Smooth muscle cell (in vitro differentiated cells): ENCODE data around the gene THAP6. TPM values are rescaled to one million over a fixed set of nuclear protein-coding genes. Genes with fewer than 3 reads are reported as not detected.

Experiments
- DNase-seq: peaks from one replicate; lab custom pipeline; 2025; ENCODE audit not compliant: unreplicated experiment; lab: John Stamatoyannopoulos, UW
- H2AFZ ChIP-seq: fragments of 200-600 bp; sonication (generic); 2 replicates; pipeline ENCODE4 v1.6.0; 2016; ENCODE audit warnings: antibody characterized with exemption, low read depth, mild to moderate bottlenecking
- H3F3A ChIP-seq: fragments of 200-600 bp; sonication (generic); 2 replicates; pipeline ENCODE4 v1.6.0; 2017; ENCODE audit warnings: antibody characterized with exemption, low read depth
- H3K27ac ChIP-seq: fragments of 200-600 bp; sonication (generic); 2 replicates; pipeline ENCODE4 v1.5.1; 2016; ENCODE audit warnings: low read depth, mild to moderate bottlenecking
- H3K27me3 ChIP-seq: fragments of 200-600 bp; sonication (generic); 2 replicates; pipeline ENCODE4 v1.6.1; 2016; ENCODE audit warnings: low read depth, mild to moderate bottlenecking
- H3K36me3 ChIP-seq: fragments of 200-600 bp; sonication (generic); 2 replicates; pipeline ENCODE4 v1.5.1; 2016; ENCODE audit warnings: low read depth
- H3K4me1 ChIP-seq: fragments of 200-600 bp; sonication (generic); 2 replicates; pipeline ENCODE4 v1.5.1; 2016; ENCODE audit warnings: low read depth
- H3K4me2 ChIP-seq: fragments of 200-600 bp; sonication (generic); 2 replicates; pipeline ENCODE4 v1.6.0; 2016; ENCODE audit warnings: mild to moderate bottlenecking
- H3K4me3 ChIP-seq: fragments of 200-600 bp; sonication (generic); 2 replicates; pipeline ENCODE4 v1.5.1; 2016; ENCODE audit warnings: mild to moderate bottlenecking
- H3K79me2 ChIP-seq: fragments of 200-600 bp; sonication (generic); 2 replicates; pipeline ENCODE4 v1.6.0; 2016; ENCODE audit warnings: low read depth, mild to moderate bottlenecking
- H3K9ac ChIP-seq: fragments of 200-600 bp; sonication (generic); 2 replicates; pipeline ENCODE4 v1.6.0; 2016; ENCODE audit warnings: low read depth
- H3K9me3 ChIP-seq: fragments of 200-600 bp; sonication (generic); replicated peaks from 2 replicates; pipeline ENCODE4 v1.5.1; 2016; ENCODE audit warnings: low read depth
- H4K20me1 ChIP-seq: fragments of 200-600 bp; sonication (generic); 2 replicates; pipeline ENCODE4 v1.6.0; 2016; ENCODE audit warnings: low read depth
- CTCF ChIP-seq: fragments of 200-600 bp; sonication (generic); IDR thresholded peaks from 2 replicates; pipeline ENCODE4 v1.5.1; 2017; ENCODE audit warnings: borderline replicate concordance, mild to moderate bottlenecking, antibody characterized with exemption; ENCODE audit not compliant: insufficient read depth, poor library complexity, severe bottlenecking
- WGBS: methylation state at CpG from one replicate; pipeline ENCODE4 v1.1.7; 2016; ENCODE audit warnings: low lambda C conversion rate; 5-methylcytosine and 5-hydroxymethylcytosine counted together
- polyA plus RNA-seq: library from polyadenylated mRNA; unstranded; fragments of >200 nt; fragmentation: Nextera tagmentation; extraction: Ambion mirVana; gene quantifications from 2 replicates; pipeline ENCODE4 v1.2.1, GENCODE V29; 2016
- total RNA-seq: library from RNA; depleted of rRNA; stranded (reverse); fragments of >200 nt; gene quantifications from 2 replicates; pipeline ENCODE4 v1.2.3, GENCODE V29; 2014

Gene THAP6
- total and polyA plus RNA-seq, 2 experiments from 2014 or later: 7.4 to 14.7 TPM

GRCh38 chr4:75511841-75512240, 2.4 kb upstream of the THAP6 start:
- Histone ChIP-seq H3K9me3 (no peaks in the 10 kb centered on the region), H3K27me3 (no peaks in the 10 kb centered on the region), H3K9ac (peak overlapping the region; percentile 10), H3F3A (peaks cover 9% of the 10 kb centered on the region), H3K4me1 (peaks cover 33% of the 10 kb centered on the region), H3K4me3 (peak overlapping the region; percentile 78), H3K36me3 (peaks cover 4% of the 10 kb centered on the region), H3K27ac (peak overlapping the region; percentile 90), H4K20me1 (peaks cover 15% of the 10 kb centered on the region), H2AFZ (no peak overlapping the region), H3K79me2 (peaks cover 83% of the 10 kb centered on the region), H3K4me2 (peak overlapping the region; percentile 92)
- 53% methylated on average over 3 of the region's 3 CpGs for whole genome bisulfite sequencing
- no peak for TF ChIP-seq CTCF
- DNase-seq: no peak

- TF ChIP-seq CTCF: no peak
- Histone ChIP-seq H2AFZ (peak overlapping the region; percentile 81), H3K36me3 (peaks cover 2% of the 10 kb centered on the region), H3K4me2 (peak overlapping the region; percentile 92), H3K79me2 (peaks cover 77% of the 10 kb centered on the region), H3K9me3 (no peaks in the 10 kb centered on the region), H3K4me1 (peaks cover 33% of the 10 kb centered on the region), H3K4me3 (peak overlapping the region; percentile 78), H3K27ac (peak overlapping the region; percentile 90), H3K27me3 (no peaks in the 10 kb centered on the region), H4K20me1 (peaks cover 11% of the 10 kb centered on the region), H3F3A (peaks cover 9% of the 10 kb centered on the region), H3K9ac (peak overlapping the region; percentile 87)
- WGBS: 33% methylated on average over 6 of the region's 6 CpGs
- DNase-seq: no peak
These were observed 1.7 kb upstream of the THAP6 start for GRCh38 chr4:75512386-75513211.

- DNase-seq: no peak
- H3K27ac ChIP-seq: peak overlapping the region; percentile 90
These were observed 645 bp upstream of the THAP6 start for GRCh38 chr4:75513526-75514130.

More at GRCh38 chr4:75513526-75514130, 645 bp upstream of the THAP6 start:
- H3K36me3 ChIP-seq: peaks cover 6% of the 10 kb centered on the region
- H3K79me2 ChIP-seq: peaks cover 69% of the 10 kb centered on the region
- WGBS: 4% methylated on average over 12 of the region's 12 CpGs
- no peaks in the 10 kb centered on the region for H3K9me3 ChIP-seq
- H4K20me1 ChIP-seq: peaks cover 9% of the 10 kb centered on the region
- H3K4me3 ChIP-seq: peak overlapping the region; percentile 78
- no peaks in the 10 kb centered on the region for H3K27me3 ChIP-seq
- TF ChIP-seq CTCF: no peak
- H3K4me2 ChIP-seq: peak overlapping the region; percentile 92
- peaks cover 9% of the 10 kb centered on the region for H3F3A ChIP-seq
- H3K4me1 ChIP-seq: peaks cover 33% of the 10 kb centered on the region
- H2AFZ ChIP-seq: peak overlapping the region; percentile 81
- peak overlapping the region; percentile 87 for H3K9ac ChIP-seq
